Heart left ventricle (tissue), 16 donors: ENCODE results near the gene RNF7. TPM values are rescaled to one million over a fixed set of nuclear protein-coding genes. Genes with fewer than 3 reads are reported as not detected.
"Not testable (repeated sequence)": the region's sequence is repeated elsewhere in the genome, so short reads cannot be mapped to it uniquely, and the experiment has no call there.

ENCODE experiments used
- ATAC-seq, 4 donors: fragments of 200-7000 bp; cut with Tn5 transposase; one replicate each; pipeline ENCODE4 v1.9.1; 2020 to 2022; ENCODE audit warnings: moderate library complexity in 4 of 4, mild to moderate bottlenecking in 3 of 4, moderate number of reproducible peaks in 1 of 4
- DNase-seq, 5 donors: peaks; one replicate each; pipeline ENCODE4 v3.0.0-alpha.2; 2020
- H3K27ac ChIP-seq, 12 donors: fragments of 200-600 bp; sonication (generic) in 4 of 12; one replicate each; pipeline versions ENCODE4 v1.5.0 to v1.8.0; 2016 to 2022; ENCODE audit warnings: mild to moderate bottlenecking in 2 of 12
- H3K27me3 ChIP-seq, 9 donors: fragments of 200-600 bp; sonication (generic) in 2 of 9; one replicate each; pipeline versions ENCODE4 v1.5.1 to v1.8.0; 2016 to 2022; ENCODE audit warnings: mild to moderate bottlenecking in 3 of 9
- H3K36me3 ChIP-seq, 9 donors: fragments of 200-600 bp; sonication (generic) in 2 of 9; one replicate each; pipeline versions ENCODE4 v1.5.0 to v1.8.0; 2018 to 2022; ENCODE audit warnings: mild to moderate bottlenecking in 2 of 9
- H3K4me1 ChIP-seq, 12 donors: fragments of 200-600 bp; sonication (generic) in 4 of 12; one replicate each; pipeline versions ENCODE4 v1.5.0 to v1.8.0; 2016 to 2022; ENCODE audit warnings: mild to moderate bottlenecking in 3 of 12
- H3K4me3 ChIP-seq, 12 donors: fragments of 200-600 bp; sonication (generic) in 4 of 12; one replicate each; pipeline versions ENCODE4 v1.5.0 to v1.8.0; 2017 to 2022; ENCODE audit warnings: mild to moderate bottlenecking in 9 of 12, moderate library complexity in 4 of 12
- H3K9me3 ChIP-seq, 12 donors: fragments of 200-600 bp; sonication (generic) in 4 of 12; one replicate each; pipeline versions ENCODE4 v1.5.0 to v1.8.0; 2016 to 2022; ENCODE audit warnings: mild to moderate bottlenecking in 1 of 12
- POLR2A ChIP-seq, 2 donors: fragments of 450-650 bp; IDR thresholded peaks; one replicate each; pipeline ENCODE4 v1.6.1; 2017; ENCODE audit warnings: antibody characterized with exemption in 2 of 2, mild to moderate bottlenecking in 2 of 2, moderate library complexity in 2 of 2
- WGBS, 4 donors: extraction: QIAGEN DNeasy Blood & Tissue Kit in 2 of 4; methylation state at CpG; one replicate each; pipeline versions ENCODE4 v1.1.5 to v1.1.7; 2013 to 2018; 5-methylcytosine and 5-hydroxymethylcytosine counted together
- intact Hi-C, 10 donors: fragments of 100-400 bp; cut with DNase I; formaldehyde crosslinking; loops; one replicate each; pipeline versions ENCODE4 v1.11.1 to v1.14.2; 2022
- polyA plus RNA-seq, 2 donors: library from polyadenylated mRNA; stranded (reverse); fragments of 200-250 nt; gene quantifications; one replicate each; pipeline ENCODE4 v1.2.3, GENCODE V29; 2013
- total RNA-seq, 9 donors: library from RNA; depleted of rRNA in 2 of 9; stranded (reverse); fragments of >200 nt in 2 of 9; fragmentation: NEBNext Ultra II Directional in 3 of 9; extraction: Animal tissue kit (Norgen Biotek cat#: 25700) in 3 of 9; gene quantifications; one replicate each; pipeline versions ENCODE4 v1.1.0 to v1.2.4, GENCODE V29; 2016 to 2023
- TF ChIP-seq, protein P1 (sequence below), 12 donors: fragments of 200-600 bp; sonication (generic) in 4 of 12; IDR thresholded peaks; one replicate each; pipeline versions ENCODE4 v1.5.0 to v1.8.0; 2018 to 2022; ENCODE audit warnings: antibody characterized with exemption in 12 of 12, mild to moderate bottlenecking in 5 of 12
- donor health status: ischemic (EF 13 %, LVEDD 7.1; RV severe dilation, severe dysfunction).
- donor health status: healthy with polysubstance abuse.
- donor health status: DM: no; HTN: yes; CAD: no.
- donor health status: DM: no; HTN: no; CAD: no.
- donor health status: ischemic (EF 25% LVEDD 6.9; RV normal size, moderate dysfunction).
- donor health status: ischemic (EF 25% LVEDD 5.7; RV mildly dilated, moderate dysfunction).
- donor health status: healthy.
- donor health status: DM: yes; HTN: yes; CAD: no.
- donor health status: ischemic (EF 35%, LVEDD 5.7; RV mildly dilated, moderate dysfunction).
- donor health status: nonischemic (EF 11% LVEDD 7.7; RV severe dilation, severe dysfunction).
- donor health status: DM: yes; HTN: yes; CAD: no.
- donor health status: PGD.
- donor health status: ischemic (EF 29% LVEDD 5.4; RV normal size, mild dysfunction).
- donor health status: nonischemic (EF 23%, LVEDD 6.1; RV moderate dilation, normal function).

The RNF7 gene
- total and polyA plus RNA-seq, 11 donors: 73.0 to 197 (median 84.4) TPM

GRCh38 chr3:141746962-141747361 lies 8.9 kb downstream of the RNF7 start:
- intact Hi-C loops: no loop called here
- Histone ChIP-seq H3K27ac (no peak overlapping the region), H3K27me3 (no peaks in the 10 kb centered on the region), H3K36me3 (peaks cover 0 to 93% (median 80%) of the 10 kb centered on the region in 9 donors), H3K9me3 (no peaks in the 10 kb centered on the region), H3K4me1 (peaks cover 0 to 24% (median 10%) of the 10 kb centered on the region in 12 donors), H3K4me3 (no peak overlapping the region)
- DNase-seq: no peak
- no peak for ATAC-seq
- TF ChIP-seq, protein P1, sequence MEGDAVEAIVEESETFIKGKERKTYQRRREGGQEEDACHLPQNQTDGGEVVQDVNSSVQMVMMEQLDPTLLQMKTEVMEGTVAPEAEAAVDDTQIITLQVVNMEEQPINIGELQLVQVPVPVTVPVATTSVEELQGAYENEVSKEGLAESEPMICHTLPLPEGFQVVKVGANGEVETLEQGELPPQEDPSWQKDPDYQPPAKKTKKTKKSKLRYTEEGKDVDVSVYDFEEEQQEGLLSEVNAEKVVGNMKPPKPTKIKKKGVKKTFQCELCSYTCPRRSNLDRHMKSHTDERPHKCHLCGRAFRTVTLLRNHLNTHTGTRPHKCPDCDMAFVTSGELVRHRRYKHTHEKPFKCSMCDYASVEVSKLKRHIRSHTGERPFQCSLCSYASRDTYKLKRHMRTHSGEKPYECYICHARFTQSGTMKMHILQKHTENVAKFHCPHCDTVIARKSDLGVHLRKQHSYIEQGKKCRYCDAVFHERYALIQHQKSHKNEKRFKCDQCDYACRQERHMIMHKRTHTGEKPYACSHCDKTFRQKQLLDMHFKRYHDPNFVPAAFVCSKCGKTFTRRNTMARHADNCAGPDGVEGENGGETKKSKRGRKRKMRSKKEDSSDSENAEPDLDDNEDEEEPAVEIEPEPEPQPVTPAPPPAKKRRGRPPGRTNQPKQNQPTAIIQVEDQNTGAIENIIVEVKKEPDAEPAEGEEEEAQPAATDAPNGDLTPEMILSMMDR (IDR thresholded peaks at IDR 0.05): no peak
- no peak for TF ChIP-seq POLR2A (IDR thresholded peaks at IDR 0.05)
- WGBS, 4 donors: 92 to 98% (median 96%) methylated on average over 4 of the region's 4 CpGs

DNA sequence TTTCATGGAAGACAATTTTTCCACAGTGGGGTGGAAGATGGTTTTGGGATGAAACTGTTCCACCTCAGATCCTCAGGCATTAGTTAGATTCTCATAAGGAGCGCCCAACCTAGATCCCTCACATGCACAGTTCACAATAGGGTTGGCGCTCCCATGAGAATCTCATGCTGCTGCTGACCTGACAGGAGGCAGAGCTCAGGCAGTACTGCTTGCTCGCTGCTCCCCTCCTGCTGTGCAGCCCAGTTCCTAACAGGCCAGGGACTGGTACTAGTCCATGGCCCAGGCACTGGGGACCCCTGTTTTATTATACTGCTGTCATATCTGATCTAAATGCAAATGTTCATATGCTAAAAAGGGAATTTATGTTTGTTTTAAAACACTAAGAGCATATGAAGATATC lies 15.3 kb downstream of the RNF7 start:
- H3K27me3 ChIP-seq: no peaks in the 10 kb centered on the region
- intact Hi-C loops: no loop called here
- H3K27ac ChIP-seq: no peak overlapping the region
- no peak for ATAC-seq
- TF ChIP-seq, protein P1 (IDR thresholded peaks at IDR 0.05): no peak
- H3K4me3 ChIP-seq: no peak overlapping the region
- no peaks in the 10 kb centered on the region for H3K9me3 ChIP-seq
- H3K36me3 ChIP-seq: peaks cover 0 to 48% (median 20%) of the 10 kb centered on the region in 9 donors
- no peaks in the 10 kb centered on the region for H3K4me1 ChIP-seq
- no peak for DNase-seq
- 91 to 96% (median 94%) methylated on average over 3 of the region's 3 CpGs for WGBS, 4 donors

DNA sequence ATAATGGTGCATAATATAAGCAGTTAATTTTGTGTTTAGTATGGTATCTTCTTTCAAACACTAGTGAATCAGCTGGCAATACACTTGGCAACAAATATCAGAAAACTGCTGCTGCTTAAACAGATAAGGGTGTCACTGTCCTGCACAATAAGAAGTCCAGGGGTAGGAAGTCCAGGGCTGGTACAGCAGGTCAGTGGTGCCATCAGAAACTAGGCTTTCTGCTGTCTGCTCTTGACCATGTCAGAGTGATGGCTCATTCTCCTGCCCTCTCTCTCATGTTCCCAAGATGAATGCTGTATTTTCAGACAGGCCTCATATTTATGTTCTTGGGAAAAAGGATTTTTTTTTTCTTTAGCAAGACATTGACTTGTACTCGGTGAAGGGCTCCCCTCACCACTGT lies 15.9 kb downstream of the RNF7 start:
- WGBS, 4 donors: 83 to 90% (median 88%) methylated on average over 1 of the region's 1 CpG
- no peak overlapping the region for H3K27ac ChIP-seq
- peaks cover 0 to 42% (median 14%) of the 10 kb centered on the region in 9 donors for H3K36me3 ChIP-seq
- no peaks in the 10 kb centered on the region for H3K9me3 ChIP-seq
- TF ChIP-seq POLR2A (IDR thresholded peaks at IDR 0.05): no peak
- TF ChIP-seq, protein P1 (IDR thresholded peaks at IDR 0.05): no peak
- DNase-seq (no peak), ATAC-seq (no peak)
- no peak overlapping the region for H3K4me3 ChIP-seq
- no peaks in the 10 kb centered on the region for H3K27me3 ChIP-seq
- intact Hi-C loops: no loop called here
- H3K4me1 ChIP-seq: no peaks in the 10 kb centered on the region

GRCh38 chr3:141762552-141762951 lies 24.5 kb downstream of the RNF7 start:
- H3K36me3 ChIP-seq, ATAC-seq, H3K27ac ChIP-seq, DNase-seq, H3K4me3 ChIP-seq, H3K27me3 ChIP-seq, H3K9me3 ChIP-seq, intact Hi-C loops, H3K4me1 ChIP-seq: not testable (repeated sequence)
- 0 to 89% (median 84%) methylated on average over 1 to 17 of the region's 19 CpGs for WGBS, 4 donors

GRCh38 chr3:141763088-141763750 lies 25.1 kb downstream of the RNF7 start, which contains the start of gene GRK7:
TSS of gene GRK7 (plus strand) at chr3:141763408. CDS start at chr3:141778285, 14,877 bp downstream.
- no peaks in the 10 kb centered on the region for H3K36me3 ChIP-seq
- no peak for DNase-seq
- H3K4me3 ChIP-seq: no peak within 1 kb of the TSS
- no peaks in the 10 kb centered on the region for H3K27me3 ChIP-seq
- ATAC-seq: no peak
- H3K9me3 ChIP-seq: no peaks in the 10 kb centered on the region
- 90 to 97% (median 95%) methylated on average over 9 of the region's 9 CpGs for WGBS, 4 donors
- H3K4me1 ChIP-seq: no peaks in the 10 kb centered on the region
- intact Hi-C loops: no loop called here
- no peak within 1 kb of the TSS for H3K27ac ChIP-seq
- TF ChIP-seq POLR2A (IDR thresholded peaks at IDR 0.05): no peak
- TF ChIP-seq, protein P1 (IDR thresholded peaks at IDR 0.05): no peak
